Keratinocyte (primary cell): ENCODE data around the gene PLA1A.

ENCODE experiments used
- EZH2 ChIP-seq: IDR thresholded peaks from one replicate; pipeline ENCODE4 v1.6.1; 2012; ENCODE audit warnings: inconsistent platforms, mild to moderate bottlenecking, low read length, moderate library complexity
- TF ChIP-seq, protein P1 (sequence below), 3 experiments: IDR thresholded peaks in 1 of 3; conservative IDR thresholded peaks in 1 of 3; optimal IDR thresholded peaks in 1 of 3; 2 replicates in 2 of 3; 3 replicates in 1 of 3; pipeline versions ENCODE3 to v1.5.1; 2011; ENCODE audit warnings: low read length in 3 of 3, mild to moderate bottlenecking in 3 of 3, moderate library complexity in 2 of 3, control low read depth in 1 of 3, inconsistent platforms in 1 of 3; ENCODE audit not compliant: insufficient read depth in 2 of 3; ENCODE audit errors: extremely low read depth in 1 of 3

DNA sequence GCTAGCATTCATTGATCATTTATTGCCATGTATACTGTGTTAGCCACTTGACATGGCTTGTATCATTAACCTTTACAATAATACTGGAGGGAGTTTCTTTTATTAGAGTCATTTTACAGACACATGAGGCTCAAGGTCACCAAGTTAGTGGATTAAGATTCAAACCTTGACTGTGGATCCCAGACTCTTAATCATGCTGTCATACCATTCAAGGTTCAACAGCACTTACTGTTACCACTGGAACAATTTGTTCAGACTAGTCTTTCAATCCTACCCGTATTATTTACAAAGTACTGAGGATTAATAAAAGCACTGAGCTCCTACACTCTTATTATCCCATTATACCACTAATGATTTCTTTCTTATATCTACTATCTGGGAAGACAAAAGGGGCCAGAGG, 78.3 kb downstream of the PLA1A start:
- TF ChIP-seq, protein P1, sequence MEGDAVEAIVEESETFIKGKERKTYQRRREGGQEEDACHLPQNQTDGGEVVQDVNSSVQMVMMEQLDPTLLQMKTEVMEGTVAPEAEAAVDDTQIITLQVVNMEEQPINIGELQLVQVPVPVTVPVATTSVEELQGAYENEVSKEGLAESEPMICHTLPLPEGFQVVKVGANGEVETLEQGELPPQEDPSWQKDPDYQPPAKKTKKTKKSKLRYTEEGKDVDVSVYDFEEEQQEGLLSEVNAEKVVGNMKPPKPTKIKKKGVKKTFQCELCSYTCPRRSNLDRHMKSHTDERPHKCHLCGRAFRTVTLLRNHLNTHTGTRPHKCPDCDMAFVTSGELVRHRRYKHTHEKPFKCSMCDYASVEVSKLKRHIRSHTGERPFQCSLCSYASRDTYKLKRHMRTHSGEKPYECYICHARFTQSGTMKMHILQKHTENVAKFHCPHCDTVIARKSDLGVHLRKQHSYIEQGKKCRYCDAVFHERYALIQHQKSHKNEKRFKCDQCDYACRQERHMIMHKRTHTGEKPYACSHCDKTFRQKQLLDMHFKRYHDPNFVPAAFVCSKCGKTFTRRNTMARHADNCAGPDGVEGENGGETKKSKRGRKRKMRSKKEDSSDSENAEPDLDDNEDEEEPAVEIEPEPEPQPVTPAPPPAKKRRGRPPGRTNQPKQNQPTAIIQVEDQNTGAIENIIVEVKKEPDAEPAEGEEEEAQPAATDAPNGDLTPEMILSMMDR (optimal IDR thresholded peaks at IDR 0.05 in 1 of 3, IDR thresholded peaks at IDR 0.05 in 1 of 3, conservative IDR thresholded peaks at IDR 0.05 in 1 of 3; ENCODE audit: extremely low read depth in 1 of 3, insufficient read depth in 2 of 3, low read length in 3 of 3) = no peak
- no peak for TF ChIP-seq EZH2
